WTC11 (cell line): ENCODE data around the gene IRF2. TPM values are rescaled to one million over a fixed set of nuclear protein-coding genes. Genes with fewer than 3 reads are reported as not detected.

Source experiments
- ATAC-seq: fragments of 200-7000 bp; cut with Tn5 transposase; 2 replicates; pipeline ENCODE4 v1.10.0; 2021; ENCODE audit warnings: mild to moderate bottlenecking, moderate library complexity
- CTCF ChIA-PET: fragments of 300-600 bp; sonication (Branson Sonifier 250); formaldehyde crosslinking; loops from one replicate; lab custom pipeline; 2021; ENCODE audit warnings: antibody characterized with exemption; lab: Charles Lee
- POLR2A ChIA-PET: fragments of 350-600 bp; sonication (Branson Sonifier 250); formaldehyde crosslinking; loops from one replicate; lab custom pipeline; 2021; ENCODE audit warnings: antibody characterized with exemption; lab: Charles Lee
- DNase-seq: peaks from one replicate; pipeline ENCODE4 v3.0.0; 2021; ENCODE audit warnings: low spot score
- H3K27ac Mint-ChIP-seq: 2 replicates; pipeline ENCODE4 v1.8.0; 2021; ENCODE audit warnings: mixed read lengths
- H3K27me3 Mint-ChIP-seq: 2 replicates; pipeline ENCODE4 v1.8.0; 2021; ENCODE audit warnings: low read depth, mild to moderate bottlenecking, moderate library complexity, mixed read lengths
- H3K36me3 Mint-ChIP-seq: 2 replicates; pipeline ENCODE4 v1.8.0; 2021; ENCODE audit warnings: mixed read lengths
- H3K4me1 Mint-ChIP-seq: 2 replicates; pipeline ENCODE4 v1.8.0; 2022; ENCODE audit warnings: mixed read lengths
- H3K4me3 Mint-ChIP-seq: 2 replicates; pipeline ENCODE4 v1.8.0; 2021; ENCODE audit warnings: mild to moderate bottlenecking, moderate library complexity, mixed read lengths
- H3K9me3 Mint-ChIP-seq: 2 replicates; pipeline ENCODE4 v1.8.0; 2021; ENCODE audit warnings: mixed read lengths
- CDX4 ChIP-seq: fragments of 250-450 bp; sonication (Bioruptor Pico); IDR thresholded peaks from 2 replicates; pipeline ENCODE4 v1.9.0; 2021; ENCODE audit warnings: moderate library complexity, mild to moderate bottlenecking, inconsistent platforms, borderline replicate concordance
- E2F4 ChIP-seq: sonication (generic); formaldehyde crosslinking; IDR thresholded peaks from 2 replicates; pipeline ENCODE4 v1.8.1; 2022; ENCODE audit warnings: low read depth, mild to moderate bottlenecking, moderate library complexity, missing genetic modification reagents, borderline replicate concordance
- ERG ChIP-seq: fragments of 250-450 bp; sonication (Bioruptor Pico); IDR thresholded peaks from 2 replicates; pipeline ENCODE4 v1.8.0; 2021; ENCODE audit warnings: mild to moderate bottlenecking
- FOXK1 ChIP-seq: sonication (generic); formaldehyde crosslinking; IDR thresholded peaks from 2 replicates; pipeline ENCODE4 v1.8.0; 2022; ENCODE audit warnings: mild to moderate bottlenecking, moderate library complexity, missing genetic modification reagents
- FOXP1 ChIP-seq: sonication (generic); formaldehyde crosslinking; IDR thresholded peaks from 2 replicates; pipeline ENCODE4 v1.8.0; 2022; ENCODE audit warnings: missing genetic modification reagents, mild to moderate bottlenecking, moderate library complexity, borderline replicate concordance
- IRF2 ChIP-seq: sonication (generic); formaldehyde crosslinking; IDR thresholded peaks from 2 replicates; pipeline ENCODE4 v1.8.0; 2022; ENCODE audit warnings: low read depth, missing genetic modification reagents, borderline replicate concordance
- NFATC4 ChIP-seq: fragments of 250-450 bp; sonication (Bioruptor Pico); IDR thresholded peaks from 2 replicates; pipeline ENCODE4 v1.9.0; 2021; ENCODE audit warnings: mild to moderate bottlenecking
- PRDM15 ChIP-seq: sonication (generic); formaldehyde crosslinking; IDR thresholded peaks from 2 replicates; pipeline ENCODE4 v1.8.0; 2022; ENCODE audit warnings: missing genetic modification reagents
- PRRX2 ChIP-seq: fragments of 250-450 bp; sonication (Bioruptor Pico); IDR thresholded peaks from 2 replicates; pipeline ENCODE4 v1.8.0; 2021; ENCODE audit warnings: mild to moderate bottlenecking
- SMAD4 ChIP-seq: sonication (generic); formaldehyde crosslinking; IDR thresholded peaks from 2 replicates; pipeline ENCODE4 v1.8.0; 2022; ENCODE audit warnings: mild to moderate bottlenecking, missing genetic modification reagents
- SP1 ChIP-seq: sonication (generic); formaldehyde crosslinking; conservative IDR thresholded peaks from 2 replicates; pipeline ENCODE4 v1.8.1; 2022; ENCODE audit warnings: missing genetic modification reagents
- ZBTB21 ChIP-seq: sonication (generic); formaldehyde crosslinking; IDR thresholded peaks from 2 replicates; pipeline ENCODE4 v1.8.1; 2023; ENCODE audit warnings: mild to moderate bottlenecking, missing genetic modification reagents, borderline replicate concordance
- ZMAT4 ChIP-seq: fragments of 250-450 bp; sonication (Bioruptor Pico); IDR thresholded peaks from 2 replicates; pipeline ENCODE4 v1.9.0; 2021; ENCODE audit warnings: mild to moderate bottlenecking
- ZNF317 ChIP-seq: sonication (generic); formaldehyde crosslinking; IDR thresholded peaks from 2 replicates; pipeline ENCODE4 v1.8.1; 2023; ENCODE audit warnings: low read depth, mild to moderate bottlenecking, moderate library complexity, missing genetic modification reagents, borderline replicate concordance
- ZNF671 ChIP-seq: fragments of 250-450 bp; sonication (Bioruptor Pico); IDR thresholded peaks from 2 replicates; pipeline ENCODE4 v1.8.0; 2021; ENCODE audit warnings: mild to moderate bottlenecking
- ZSCAN18 ChIP-seq: fragments of 250-450 bp; sonication (Bioruptor Pico); IDR thresholded peaks from 2 replicates; pipeline ENCODE4 v2.1.2; 2022; ENCODE audit warnings: mild to moderate bottlenecking, moderate library complexity
- total RNA-seq: library from RNA; stranded (reverse); gene quantifications from 3 replicates; pipeline ENCODE4 v1.2.3, GENCODE V29; 2021

IRF2 gene
- total RNA-seq, 1 experiment from 2014 or later, result 11.8 TPM

- ATAC-seq, result no peak
- DNase-seq, result no peak
- Mint-ChIP-seq H3K27ac (no peak overlapping the region), H3K27me3 (no peaks in the 10 kb centered on the region), H3K4me1 (peaks cover 63% of the 10 kb centered on the region), H3K4me3 (no peak overlapping the region), H3K9me3 (no peaks in the 10 kb centered on the region), H3K36me3 (no peaks in the 10 kb centered on the region)
- no peak for TF ChIP-seq IRF2 (CRISPR knock-in tag)
- TF ChIP-seq SP1 (CRISPR knock-in tag), result no peak
- TF ChIP-seq PRDM15 (CRISPR knock-in tag), result no peak
- TF ChIP-seq ZNF317 (CRISPR knock-in tag), result no peak
- TF ChIP-seq NFATC4 (CRISPR knock-in tag), result no peak
- TF ChIP-seq CDX4 (CRISPR knock-in tag), result no peak
- TF ChIP-seq ZMAT4, result no peak
- TF ChIP-seq FOXP1, result no peak
- TF ChIP-seq SMAD4, result no peak
- TF ChIP-seq E2F4 (CRISPR knock-in tag), result no peak
- TF ChIP-seq FOXK1 (CRISPR knock-in tag), result no peak
- TF ChIP-seq PRRX2 (CRISPR knock-in tag), result no peak
- no peak for TF ChIP-seq ZBTB21 (CRISPR knock-in tag)
- no peak for TF ChIP-seq ZNF671
- ChIA-PET POLR2A (no interaction called here), CTCF (no interaction called here)
Observed at GRCh38 chr4:184463856-184464255, 10.5 kb downstream of the IRF2 start.

GRCh38 chr4:184463158-184463557 is 11.2 kb downstream of the IRF2 start:
- 0 out of 2 replicates have a peak, but pooled peaks have one; percentile 55 for TF ChIP-seq ZSCAN18 (CRISPR knock-in tag)
- TF ChIP-seq ERG (CRISPR knock-in tag), result no peak
- POLR2A ChIA-PET, result no interaction called here

More at GRCh38 chr4:184463158-184463557, 11.2 kb downstream of the IRF2 start:
- Mint-ChIP-seq H3K4me1 (peaks cover 64% of the 10 kb centered on the region), H3K9me3 (no peaks in the 10 kb centered on the region), H3K27me3 (no peaks in the 10 kb centered on the region), H3K36me3 (no peaks in the 10 kb centered on the region), H3K4me3 (no peak overlapping the region), H3K27ac (no peak overlapping the region)
- DNase-seq (no peak), ATAC-seq (no peak)
- CTCF ChIA-PET, result no interaction called here
